SK-N-SH (cell line): Measurements from ENCODE around the gene CAMSAP1. TPM values are rescaled to one million over a fixed set of nuclear protein-coding genes. Genes with fewer than 3 reads are reported as not detected.

Experiments
- CTCF ChIA-PET: fragments of 300-600, 350-600 bp; formaldehyde crosslinking; extraction: SDS; loops from one replicate; lab custom pipeline; 2021; lab: Yijun Ruan, JAX
- POLR2A ChIA-PET: fragments of 350-600 bp; sonication (Branson Sonifier 250); formaldehyde crosslinking; extraction: SDS; loops from one replicate; lab custom pipeline; 2020; ENCODE audit warnings: antibody characterized with exemption, inconsistent platforms; lab: Yijun Ruan, JAX
- DNase-seq: peaks from one replicate; pipeline ENCODE4 v3.0.0; 2012
- H2AFZ ChIP-seq: fragments of 200-600 bp; sonication (generic); 2 replicates; pipeline ENCODE4 v1.8.1; 2016; ENCODE audit warnings: antibody characterized with exemption, mild to moderate bottlenecking, low read depth
- H3F3A ChIP-seq: fragments of 200-600 bp; sonication (generic); replicated peaks from 2 replicates; pipeline ENCODE3; 2016; ENCODE audit warnings: antibody characterized with exemption, mild to moderate bottlenecking; ENCODE audit not compliant: insufficient read depth
- H3K27ac ChIP-seq, 2 experiments: fragments of 200-500 bp in 1 of 2; fragments of 200-600 bp in 1 of 2; sonication (Bioruptor generic) in 1 of 2; sonication (generic), shearing (Covaris generic) in 1 of 2; 2 replicates each; pipeline versions ENCODE4 v1.5.1 to v1.6.1; 2014 to 2016; ENCODE audit warnings: low read depth in 2 of 2, inconsistent platforms in 1 of 2, low read length in 1 of 2, mild to moderate bottlenecking in 1 of 2, mixed read lengths in 1 of 2
- H3K27me3 ChIP-seq: fragments of 200-600 bp; sonication (generic), shearing (Covaris generic); 2 replicates; pipeline ENCODE4 v1.6.1; 2016; ENCODE audit warnings: mixed run types; ENCODE audit not compliant: insufficient read depth
- H3K36me3 ChIP-seq, 2 experiments: fragments of 200-500 bp in 1 of 2; fragments of 200-600 bp in 1 of 2; sonication (Bioruptor generic) in 1 of 2; sonication (generic) in 1 of 2; replicated peaks in 1 of 2; 2 replicates each; pipeline versions ENCODE3 to v1.5.1; 2014 to 2016; ENCODE audit warnings: low read length in 1 of 2, mild to moderate bottlenecking in 1 of 2; ENCODE audit not compliant: insufficient read depth in 2 of 2, control insufficient read depth in 1 of 2
- H3K4me1 ChIP-seq, 2 experiments: fragments of 200-500 bp in 1 of 2; fragments of 200-600 bp in 1 of 2; sonication (Bioruptor generic) in 1 of 2; sonication (generic), shearing (Covaris generic) in 1 of 2; 2 replicates each; pipeline versions ENCODE4 v1.5.1 to v1.6.1; 2014 to 2016; ENCODE audit warnings: low read depth in 1 of 2, low read length in 1 of 2, mixed run types in 1 of 2; ENCODE audit not compliant: insufficient read depth in 2 of 2, control insufficient read depth in 1 of 2
- H3K4me2 ChIP-seq: fragments of 200-600 bp; sonication (generic), shearing (Covaris generic); 2 replicates; pipeline ENCODE4 v1.6.1; 2017; ENCODE audit warnings: mixed run types
- H3K4me3 ChIP-seq, 2 experiments: fragments of 200-500 bp in 1 of 2; fragments of 200-600 bp in 1 of 2; sonication (Bioruptor generic) in 1 of 2; sonication (generic), shearing (Covaris generic) in 1 of 2; 2 replicates each; pipeline versions ENCODE4 v1.5.1 to v1.8.1; 2014 to 2016; ENCODE audit warnings: low read depth in 2 of 2, inconsistent platforms in 1 of 2, low read length in 1 of 2, mild to moderate bottlenecking in 1 of 2, mixed read lengths in 1 of 2, moderate library complexity in 1 of 2
- H3K79me2 ChIP-seq: fragments of 200-600 bp; sonication (generic); 2 replicates; pipeline ENCODE4 v1.8.1; 2017; ENCODE audit warnings: mild to moderate bottlenecking; ENCODE audit not compliant: insufficient read depth
- H3K9ac ChIP-seq: fragments of 200-600 bp; sonication (generic); 2 replicates; pipeline ENCODE4 v1.6.1; 2017; ENCODE audit warnings: mixed run types
- H3K9me2 ChIP-seq: fragments of 200-600 bp; sonication (generic); 2 replicates; pipeline ENCODE4 v1.6.1; 2017; ENCODE audit warnings: mixed run types
- H3K9me3 ChIP-seq: fragments of 200-600 bp; sonication (generic); 2 replicates; pipeline ENCODE4 v1.6.1; 2017; ENCODE audit warnings: mixed run types, mild to moderate bottlenecking, moderate library complexity
- H4K20me1 ChIP-seq: fragments of 200-600 bp; sonication (generic); 2 replicates; pipeline ENCODE4 v1.6.1; 2017; ENCODE audit warnings: mild to moderate bottlenecking, mixed run types; ENCODE audit not compliant: insufficient read depth
- CHD2 ChIP-seq: fragments of 150-350 bp; IDR thresholded peaks from 2 replicates; pipeline ENCODE4 v1.6.1; 2018; ENCODE audit warnings: low read length; ENCODE audit not compliant: partially characterized antibody
- ELF1 ChIP-seq: IDR thresholded peaks from 2 replicates; pipeline ENCODE4 v1.4.0; 2012
- EP300 ChIP-seq, 2 experiments: IDR thresholded peaks; 2 replicates each; pipeline versions ENCODE4 v1.4.0 to v1.6.1; 2012; ENCODE audit warnings: borderline replicate concordance in 1 of 2, low read depth in 1 of 2, low read length in 1 of 2
- EZH2phosphoT487 ChIP-seq: fragments of 200-600 bp; sonication (generic); IDR thresholded peaks from 2 replicates; pipeline ENCODE4 v1.6.1; 2017; ENCODE audit warnings: low read depth, mixed run types, mild to moderate bottlenecking, antibody characterized with exemption, moderate library complexity, borderline replicate concordance
- FOXM1 ChIP-seq: IDR thresholded peaks from 2 replicates; pipeline ENCODE4 v1.4.0; 2012; ENCODE audit warnings: low read depth, mild to moderate bottlenecking
- GABPA ChIP-seq: IDR thresholded peaks from 2 replicates; pipeline ENCODE4 v1.4.0; 2012; ENCODE audit warnings: low read depth, mild to moderate bottlenecking
- JUND ChIP-seq: IDR thresholded peaks from 2 replicates; pipeline ENCODE4 v1.4.0; 2012
- MEF2A ChIP-seq: IDR thresholded peaks from 2 replicates; pipeline ENCODE4 v1.4.0; 2012; ENCODE audit warnings: low read depth, borderline replicate concordance
- MXI1 ChIP-seq: IDR thresholded peaks from 2 replicates; pipeline ENCODE4 v1.6.1; 2012; ENCODE audit warnings: mild to moderate bottlenecking, low read depth, low read length, improper control_type of control experiment
- NFIC ChIP-seq: IDR thresholded peaks from 2 replicates; pipeline ENCODE4 v1.4.0; 2012; ENCODE audit warnings: borderline replicate concordance
- NRF1 ChIP-seq: IDR thresholded peaks from 2 replicates; pipeline ENCODE4 v1.6.1; 2012; ENCODE audit warnings: low read depth, mild to moderate bottlenecking, low read length
- PBX3 ChIP-seq: IDR thresholded peaks from 2 replicates; pipeline ENCODE4; 2012
- POLR2AphosphoS5 ChIP-seq: IDR thresholded peaks from 2 replicates; pipeline ENCODE4 v1.6.1; 2012; ENCODE audit warnings: low read depth, low read length
- RAD21 ChIP-seq: IDR thresholded peaks from 2 replicates; pipeline ENCODE4 v1.6.1; 2012; ENCODE audit warnings: mild to moderate bottlenecking, low read length
- RCOR1 ChIP-seq: fragments of 150-350 bp; IDR thresholded peaks from 2 replicates; pipeline ENCODE4 v1.6.1; 2017; ENCODE audit warnings: antibody characterized with exemption, low read length
- RFX5 ChIP-seq: IDR thresholded peaks from 2 replicates; pipeline ENCODE4 v1.6.1; 2012; ENCODE audit warnings: mild to moderate bottlenecking, improper control_type of control experiment, low read length
- RXRA ChIP-seq: IDR thresholded peaks from 2 replicates; pipeline ENCODE4 v1.4.0; 2012; ENCODE audit warnings: low read depth, mild to moderate bottlenecking, borderline replicate concordance
- SIN3A ChIP-seq: IDR thresholded peaks from 2 replicates; pipeline ENCODE4 v1.6.1; 2012; ENCODE audit warnings: low read depth, mild to moderate bottlenecking, low read length, moderate library complexity, borderline replicate concordance
- TAF1 ChIP-seq: IDR thresholded peaks from 2 replicates; pipeline ENCODE4 v1.6.1; 2012; ENCODE audit warnings: low read depth, mild to moderate bottlenecking, low read length, moderate library complexity, borderline replicate concordance
- TEAD4 ChIP-seq: IDR thresholded peaks from 2 replicates; pipeline ENCODE4 v1.4.0; 2012; ENCODE audit warnings: mild to moderate bottlenecking, borderline replicate concordance; ENCODE audit not compliant: insufficient read depth
- USF1 ChIP-seq: IDR thresholded peaks from 2 replicates; pipeline ENCODE4 v1.4.0; 2012; ENCODE audit warnings: low read depth, borderline replicate concordance
- YY1 ChIP-seq: IDR thresholded peaks from 2 replicates; pipeline ENCODE4 v1.4.0; 2012; ENCODE audit warnings: low read depth, mild to moderate bottlenecking
- ZBTB33 ChIP-seq: IDR thresholded peaks from 2 replicates; pipeline ENCODE4 v1.4.0; 2012; ENCODE audit warnings: low read depth, borderline replicate concordance
- WGBS: methylation state at CpG from one replicate; pipeline ENCODE4 v1.1.6; 2017; ENCODE audit warnings: low lambda C conversion rate; 5-methylcytosine and 5-hydroxymethylcytosine counted together
- polyA plus RNA-seq, 3 experiments: library from polyadenylated mRNA; depleted of rRNA; stranded (reverse); fragments of >200 nt; gene quantifications; 2 replicates each; pipeline ENCODE4 v1.2.3, GENCODE V29; 2012
- TF ChIP-seq, protein P1 (sequence below): fragments of 150-350 bp; IDR thresholded peaks from 2 replicates; pipeline ENCODE4 v1.6.1; 2016; ENCODE audit warnings: mild to moderate bottlenecking, low read depth, low read length

Gene CAMSAP1
- polyA plus RNA-seq, 1 of the 3 experiments (the other 2 are of a cell fraction) = 8.9 TPM

- no peaks in the 10 kb centered on the region for H3K4me1 ChIP-seq
- H3K9me2 ChIP-seq = no peaks in the 10 kb centered on the region
- no peaks in the 10 kb centered on the region for H3K9me3 ChIP-seq
- H3K9ac ChIP-seq = no peak overlapping the region
- H2AFZ ChIP-seq = no peak overlapping the region
- DNase-seq = no peak
- no peaks in the 10 kb centered on the region for H3F3A ChIP-seq
- WGBS = 97% methylated on average over 6 of the region's 20 CpGs
- no peaks in the 10 kb centered on the region for H3K27me3 ChIP-seq
- H3K36me3 ChIP-seq = peaks cover 23 to 69% of the 10 kb centered on the region in 2 experiments
- no peak overlapping the region for H3K27ac ChIP-seq
- 0 out of 2 replicates have a peak, but pooled peaks cover 5% of the 10 kb centered on the region for H4K20me1 ChIP-seq
- CTCF ChIA-PET = no interaction called here
- POLR2A ChIA-PET = no interaction called here
- no peak overlapping the region for H3K4me3 ChIP-seq
- TF ChIP-seq GABPA = no peak
- TF ChIP-seq PBX3 = no peak
- no peak for TF ChIP-seq ZBTB33
- no peak for TF ChIP-seq NRF1
- TF ChIP-seq MEF2A = no peak
- TF ChIP-seq RXRA = no peak
- TF ChIP-seq FOXM1 = no peak
- no peak for TF ChIP-seq TAF1
- no peak for TF ChIP-seq NFIC
- no peak for TF ChIP-seq MXI1
- no peak for TF ChIP-seq POLR2AphosphoS5
- no peak for TF ChIP-seq EZH2phosphoT487
- TF ChIP-seq, protein P1, sequence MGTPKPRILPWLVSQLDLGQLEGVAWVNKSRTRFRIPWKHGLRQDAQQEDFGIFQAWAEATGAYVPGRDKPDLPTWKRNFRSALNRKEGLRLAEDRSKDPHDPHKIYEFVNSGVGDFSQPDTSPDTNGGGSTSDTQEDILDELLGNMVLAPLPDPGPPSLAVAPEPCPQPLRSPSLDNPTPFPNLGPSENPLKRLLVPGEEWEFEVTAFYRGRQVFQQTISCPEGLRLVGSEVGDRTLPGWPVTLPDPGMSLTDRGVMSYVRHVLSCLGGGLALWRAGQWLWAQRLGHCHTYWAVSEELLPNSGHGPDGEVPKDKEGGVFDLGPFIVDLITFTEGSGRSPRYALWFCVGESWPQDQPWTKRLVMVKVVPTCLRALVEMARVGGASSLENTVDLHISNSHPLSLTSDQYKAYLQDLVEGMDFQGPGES = no peak
- TF ChIP-seq RCOR1 = no peak
- no peak overlapping the region for H3K4me2 ChIP-seq
- peaks cover 10% of the 10 kb centered on the region; the same call in 1 of the 2 replicates for H3K79me2 ChIP-seq
Observed at GRCh38 chr9:135821116-135821515, 86.2 kb downstream of the CAMSAP1 start.

DNA sequence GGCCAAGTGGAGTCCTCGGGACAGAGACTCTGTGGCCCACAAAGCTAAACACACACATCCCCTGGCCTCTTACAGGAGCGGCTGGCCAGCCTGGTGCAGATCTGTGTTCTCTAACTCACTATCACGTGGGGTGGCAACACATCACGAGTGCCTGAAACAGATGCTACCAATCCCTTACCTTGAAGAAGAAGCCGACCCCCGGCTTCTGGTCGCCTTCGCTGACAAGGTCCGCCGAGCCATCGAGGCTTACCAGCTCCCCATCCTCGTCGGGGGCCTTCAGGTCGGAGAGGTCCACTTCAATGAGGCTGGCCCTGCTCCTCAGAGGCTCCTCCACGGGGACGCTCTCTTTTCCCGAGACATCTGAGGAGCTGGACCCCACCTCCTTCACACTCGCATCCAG is 86.7 kb downstream of the CAMSAP1 start:
- H3K4me2 ChIP-seq = no peak overlapping the region
- no peak overlapping the region for H3K27ac ChIP-seq
- no peak overlapping the region for H2AFZ ChIP-seq
- no peak overlapping the region for H3K9ac ChIP-seq
- ChIA-PET CTCF (no interaction called here), POLR2A (no interaction called here)
- H3K9me2 ChIP-seq = no peaks in the 10 kb centered on the region
- H3K27me3 ChIP-seq = no peaks in the 10 kb centered on the region
- DNase-seq = no peak
- no peak overlapping the region for H3K4me3 ChIP-seq
- WGBS = 95% methylated on average over 17 of the region's 18 CpGs
- no peaks in the 10 kb centered on the region for H3K4me1 ChIP-seq
- no peaks in the 10 kb centered on the region for H3K9me3 ChIP-seq
- H4K20me1 ChIP-seq = 0 out of 2 replicates have a peak, but pooled peaks cover 5% of the 10 kb centered on the region
- H3K36me3 ChIP-seq = peaks cover 24 to 73% of the 10 kb centered on the region in 2 experiments
- H3F3A ChIP-seq = no peaks in the 10 kb centered on the region
- H3K79me2 ChIP-seq = peaks cover 6% of the 10 kb centered on the region; the same call in 1 of the 2 replicates
- TF ChIP-seq ELF1 = no peak
- no peak for TF ChIP-seq CHD2
- TF ChIP-seq YY1 = no peak
- TF ChIP-seq USF1 = no peak
- no peak for TF ChIP-seq PBX3
- TF ChIP-seq SIN3A = no peak
- no peak for TF ChIP-seq TEAD4
- TF ChIP-seq EZH2phosphoT487 = no peak
- no peak for TF ChIP-seq POLR2AphosphoS5
- no peak for TF ChIP-seq GABPA
- no peak for TF ChIP-seq JUND
- no peak for TF ChIP-seq RFX5
- TF ChIP-seq EP300 (IDR thresholded peaks at IDR 0.05; ENCODE audit: borderline replicate concordance in 1 of 2, low read depth in 1 of 2, low read length in 1 of 2) = no peak
- TF ChIP-seq RAD21 = no peak
